K562 (cell line): ENCODE measurements around the gene GBF1. TPM values are rescaled to one million over a fixed set of nuclear protein-coding genes. Genes with fewer than 3 reads are reported as not detected.
A peak's percentile ranks its signal among the peaks of the same experiment; 100 is the strongest.

Experiments used
- ATAC-seq: fragments of 200-7000 bp; cut with Tn5 transposase; 3 replicates; pipeline ENCODE4 v1.9.1; 2020; ENCODE audit warnings: moderate library complexity
- BruUV-seq: library from RNA; stranded (reverse); fragments of 400-500 nt; replicated peaks from 2 replicates; lab custom pipeline; 2021; lab: Mats Ljungman, UMichigan
- CTCF ChIA-PET: fragments of 300-600 bp; formaldehyde crosslinking; extraction: SDS; loops from one replicate; lab custom pipeline; 2021; ENCODE audit warnings: low intra/inter-chr PET ratio; lab: Yijun Ruan, JAX
- POLR2A ChIA-PET: fragments of 300-600, 350-650 bp; sonication (Branson Sonifier 250); formaldehyde crosslinking; extraction: SDS; loops from one replicate; lab custom pipeline; 2021; ENCODE audit warnings: antibody characterized with exemption, inconsistent platforms; lab: Yijun Ruan, JAX
- DNase-seq, 4 experiments: peaks; one replicate each; pipeline versions ENCODE4 v3.0.0 to v3.0.0-alpha.2; 2011 to 2018; ENCODE audit warnings: low spot score in 3 of 4, mixed read lengths in 3 of 4; ENCODE audit errors: extremely low read depth in 1 of 4
- FAIRE-seq: peaks from 2 replicates; lab custom pipeline; 2011; peaks lifted over from hg19 to GRCh38; lab: Jason Lieb, UNC
- H2AFZ ChIP-seq: 2 replicates; pipeline ENCODE4 v1.6.0; 2011; ENCODE audit warnings: low read depth, low read length, control low read depth, inconsistent platforms
- H3K27ac ChIP-seq: fragments of 200-600 bp; 3 replicates; pipeline ENCODE4 v1.8.0; 2011; ENCODE audit warnings: low read depth, mild to moderate bottlenecking, control low read depth, inconsistent platforms, low read length, moderate library complexity, mixed read lengths; ENCODE audit errors: extremely low read depth
- H3K27me3 ChIP-seq, 2 experiments: fragments of 300-600 bp in 1 of 2; 2 replicates in 1 of 2; 3 replicates in 1 of 2; pipeline versions ENCODE4 v1.6.0 to v1.8.0; 2011; ENCODE audit warnings: inconsistent platforms in 2 of 2, low read length in 2 of 2, mild to moderate bottlenecking in 1 of 2, mixed read lengths in 1 of 2, moderate library complexity in 1 of 2; ENCODE audit not compliant: control insufficient read depth in 2 of 2, insufficient read depth in 2 of 2
- H3K36me3 ChIP-seq: fragments of 300-600 bp; 3 replicates; pipeline ENCODE4 v1.8.0; 2011; ENCODE audit warnings: mild to moderate bottlenecking, low read length, inconsistent platforms; ENCODE audit not compliant: control insufficient read depth, insufficient read depth
- H3K4me1 ChIP-seq, 2 experiments: fragments of 200-600 bp in 1 of 2; replicated peaks in 1 of 2; 2 replicates in 1 of 2; 3 replicates in 1 of 2; pipeline versions ENCODE4 v1.5.1 to v1.8.0; 2011; ENCODE audit warnings: inconsistent platforms in 2 of 2, low read length in 2 of 2, mild to moderate bottlenecking in 1 of 2, mixed read lengths in 1 of 2, moderate library complexity in 1 of 2; ENCODE audit not compliant: control insufficient read depth in 2 of 2, insufficient read depth in 2 of 2
- H3K4me2 ChIP-seq: 2 replicates; pipeline ENCODE4 v1.6.1; 2011; ENCODE audit warnings: low read length, control low read depth, inconsistent platforms, mixed read lengths; ENCODE audit not compliant: insufficient read depth
- H3K4me3 ChIP-seq: fragments of 200-600 bp; sonication (generic), shearing (Covaris generic); 2 replicates; pipeline ENCODE4 v1.5.1; 2016; ENCODE audit warnings: control low read depth, inconsistent platforms
- H3K79me2 ChIP-seq: fragments of 200-600 bp; 3 replicates; pipeline ENCODE4 v1.8.0; 2011; ENCODE audit warnings: low read length, inconsistent platforms; ENCODE audit not compliant: control insufficient read depth, insufficient read depth
- H3K9ac ChIP-seq, 2 experiments: 2 replicates each; pipeline versions ENCODE4 v1.6.0 to v1.6.1; 2011; ENCODE audit warnings: low read depth in 2 of 2, low read length in 2 of 2, control low read depth in 1 of 2, inconsistent platforms in 1 of 2, mild to moderate bottlenecking in 1 of 2, mixed read lengths in 1 of 2; ENCODE audit not compliant: insufficient read depth in 1 of 2
- H3K9me1 ChIP-seq: one replicate; pipeline ENCODE4 v1.6.0; 2011; ENCODE audit warnings: inconsistent platforms, mild to moderate bottlenecking, low read length, moderate library complexity; ENCODE audit not compliant: control insufficient read depth, insufficient read depth
- H3K9me3 ChIP-seq: replicated peaks from 2 replicates; pipeline ENCODE4 v1.5.1; 2011; ENCODE audit warnings: low read depth, low read length, inconsistent platforms; ENCODE audit not compliant: control insufficient read depth, insufficient read depth
- H4K20me1 ChIP-seq: replicated peaks from 2 replicates; pipeline ENCODE4 v1.6.1; 2011; ENCODE audit warnings: low read length, inconsistent platforms, mixed read lengths; ENCODE audit not compliant: control insufficient read depth, insufficient read depth
- CEBPZ ChIP-seq: fragments of 150-350 bp; IDR thresholded peaks from 2 replicates; pipeline ENCODE4 v1.6.1; 2014; ENCODE audit warnings: low read depth, mild to moderate bottlenecking, low read length, borderline replicate concordance
- CXXC5 ChIP-seq: fragments of 250-450 bp; sonication (Bioruptor Pico); IDR thresholded peaks from 2 replicates; pipeline ENCODE4 v1.8.0; 2022; ENCODE audit warnings: inconsistent platforms, mild to moderate bottlenecking, moderate library complexity
- FOS ChIP-seq: IDR thresholded peaks from 3 replicates; pipeline ENCODE4 v1.6.1; 2011; ENCODE audit not compliant: insufficient read length; ENCODE audit errors: extremely low read depth
- NFYB ChIP-seq: IDR thresholded peaks from 2 replicates; pipeline ENCODE4 v1.6.1; 2011; ENCODE audit warnings: mild to moderate bottlenecking, moderate library complexity; ENCODE audit not compliant: insufficient read length; ENCODE audit errors: extremely low read depth
- ZNF232 ChIP-seq: sonication (generic); formaldehyde crosslinking; IDR thresholded peaks from 2 replicates; pipeline ENCODE4 v1.8.0; 2022; ENCODE audit warnings: mild to moderate bottlenecking, missing genetic modification reagents
- ZNF431 ChIP-seq: sonication (generic); formaldehyde crosslinking; IDR thresholded peaks from 2 replicates; pipeline ENCODE4 v1.8.0; 2022; ENCODE audit warnings: mild to moderate bottlenecking, missing genetic modification reagents
- WGBS: fragments of 100-300 bp; shearing (Covaris generic); methylation state at CpG from one replicate; pipeline ENCODE4 v1.1.6; 2016; ENCODE audit warnings: low coverage, mixed read lengths; ENCODE audit not compliant: insufficient coverage; ENCODE audit errors: missing lambda C conversion rate; 5-methylcytosine and 5-hydroxymethylcytosine counted together
- in situ Hi-C: fragments of 300-500 bp; cut with MboI; formaldehyde crosslinking; loops from 4 replicates; pipeline ENCODE4 v1.15.0; 2018; ENCODE audit warnings: inconsistent platforms, mixed read lengths
- intact Hi-C: fragments of 100-400 bp; cut with micrococcal nuclease; formaldehyde crosslinking; loops from 2 replicates; pipeline ENCODE4 v1.14.2; 2022
- polyA plus RNA-seq, 8 experiments: library from polyadenylated mRNA; depleted of rRNA in 4 of 8; stranded (reverse) in 5 of 8; unstranded in 3 of 8; fragments of >200 nt; fragmentation: Nextera tagmentation in 2 of 8; fragmentation: Illumina TruSeq in 1 of 8; extraction: Ambion mirVana in 2 of 8; extraction: Trizol in 1 of 8; gene quantifications; 2 replicates each; pipeline versions ENCODE4 v1.2.1 to v1.2.3, GENCODE V29; 2011 to 2014; ENCODE audit warnings: inconsistent platforms in 1 of 8, missing spikeins in 1 of 8
- total RNA-seq, 7 experiments: library from RNA; depleted of rRNA in 6 of 7; stranded (reverse); fragments of >200 nt in 6 of 7; fragmentation: Illumina TruSeq in 2 of 7; extraction: Trizol in 2 of 7; gene quantifications; 2 replicates each; pipeline versions ENCODE4 v1.2.1 to v1.2.3, GENCODE V29; 2011 to 2021; ENCODE audit warnings: low replicate concordance in 1 of 7
- TF ChIP-seq, protein P1 (sequence below): fragments of 450-650 bp; IDR thresholded peaks from 2 replicates; pipeline ENCODE4 v1.6.1; 2017; ENCODE audit warnings: antibody characterized with exemption, mild to moderate bottlenecking
- TF ChIP-seq, protein P2 (sequence below): fragments of 450-650 bp; IDR thresholded peaks from 2 replicates; pipeline ENCODE4 v1.6.1; 2014; ENCODE audit warnings: low read depth, mild to moderate bottlenecking, moderate library complexity, borderline replicate concordance

The GBF1 gene
- total and polyA plus RNA-seq, 9 of the 15 experiments (the other 6 are each of a cell fraction or from before 2014, with no cell fraction given): 0.69 to 28.0 (median 10.3) TPM

GRCh38 chr10:102225646-102226541 lies 19.4 kb upstream of the GBF1 start, which contains the start of gene ELOVL3:
TSS of gene ELOVL3 (plus strand) at chr10:102226299. CDS start at chr10:102226549, 250 bp downstream.
- peak within 1 kb of the TSS; percentile 28 for H3K4me3 ChIP-seq
- peaks cover 11 to 22% of the 10 kb centered on the region in 2 experiments; a peak in 4 of 5 replicates for H3K4me1 ChIP-seq
- H4K20me1 ChIP-seq: no peaks in the 10 kb centered on the region
- peak within 1 kb of the TSS; percentile 75 for H3K4me2 ChIP-seq
- no peaks in the 10 kb centered on the region for H3K36me3 ChIP-seq
- BruUV-seq: no TSS peak
- POLR2A ChIA-PET: interaction anchor here (0.6 to 1.7 kb wide), 5 partner anchors 12 to 70 kb away, joined by 3 to 10 read pairs (median 4); partner anchors contain the start of gene PITX3
- peaks cover 3 to 5% of the 10 kb centered on the region in 2 experiments; a peak in 2 of 5 replicates for H3K27me3 ChIP-seq
- peak; percentile 95 to 99 (median 98) for DNase-seq
- H3K9ac ChIP-seq: peak within 1 kb of the TSS; percentile 50 to 86; a peak in 3 of 4 replicates
- no peaks in the 10 kb centered on the region for H3K9me3 ChIP-seq
- WGBS: 3% methylated on average over 40 of the region's 47 CpGs
- in situ Hi-C loops (loop anchor here (5.0 to 25.0 kb wide), 2 partner anchors 121 to 361 kb away; no protein-coding TSS in a partner anchor), intact Hi-C loops (no loop called here)
- H3K9me1 ChIP-seq: no peaks in the 10 kb centered on the region
- peak; percentile 97 for ATAC-seq
- peak within 1 kb of the TSS; percentile 23; the same call in 1 of the 3 replicates for H3K27ac ChIP-seq
- peak; percentile 89 for FAIRE-seq
- CTCF ChIA-PET: interaction anchor here (0.5 kb wide), 1 partner anchor 63 kb away, joined by 3 read pairs; no protein-coding TSS in a partner anchor
- peak within 1 kb of the TSS; percentile 94 for H2AFZ ChIP-seq
- H3K79me2 ChIP-seq: no peaks in the 10 kb centered on the region
- TF ChIP-seq, protein P1, sequence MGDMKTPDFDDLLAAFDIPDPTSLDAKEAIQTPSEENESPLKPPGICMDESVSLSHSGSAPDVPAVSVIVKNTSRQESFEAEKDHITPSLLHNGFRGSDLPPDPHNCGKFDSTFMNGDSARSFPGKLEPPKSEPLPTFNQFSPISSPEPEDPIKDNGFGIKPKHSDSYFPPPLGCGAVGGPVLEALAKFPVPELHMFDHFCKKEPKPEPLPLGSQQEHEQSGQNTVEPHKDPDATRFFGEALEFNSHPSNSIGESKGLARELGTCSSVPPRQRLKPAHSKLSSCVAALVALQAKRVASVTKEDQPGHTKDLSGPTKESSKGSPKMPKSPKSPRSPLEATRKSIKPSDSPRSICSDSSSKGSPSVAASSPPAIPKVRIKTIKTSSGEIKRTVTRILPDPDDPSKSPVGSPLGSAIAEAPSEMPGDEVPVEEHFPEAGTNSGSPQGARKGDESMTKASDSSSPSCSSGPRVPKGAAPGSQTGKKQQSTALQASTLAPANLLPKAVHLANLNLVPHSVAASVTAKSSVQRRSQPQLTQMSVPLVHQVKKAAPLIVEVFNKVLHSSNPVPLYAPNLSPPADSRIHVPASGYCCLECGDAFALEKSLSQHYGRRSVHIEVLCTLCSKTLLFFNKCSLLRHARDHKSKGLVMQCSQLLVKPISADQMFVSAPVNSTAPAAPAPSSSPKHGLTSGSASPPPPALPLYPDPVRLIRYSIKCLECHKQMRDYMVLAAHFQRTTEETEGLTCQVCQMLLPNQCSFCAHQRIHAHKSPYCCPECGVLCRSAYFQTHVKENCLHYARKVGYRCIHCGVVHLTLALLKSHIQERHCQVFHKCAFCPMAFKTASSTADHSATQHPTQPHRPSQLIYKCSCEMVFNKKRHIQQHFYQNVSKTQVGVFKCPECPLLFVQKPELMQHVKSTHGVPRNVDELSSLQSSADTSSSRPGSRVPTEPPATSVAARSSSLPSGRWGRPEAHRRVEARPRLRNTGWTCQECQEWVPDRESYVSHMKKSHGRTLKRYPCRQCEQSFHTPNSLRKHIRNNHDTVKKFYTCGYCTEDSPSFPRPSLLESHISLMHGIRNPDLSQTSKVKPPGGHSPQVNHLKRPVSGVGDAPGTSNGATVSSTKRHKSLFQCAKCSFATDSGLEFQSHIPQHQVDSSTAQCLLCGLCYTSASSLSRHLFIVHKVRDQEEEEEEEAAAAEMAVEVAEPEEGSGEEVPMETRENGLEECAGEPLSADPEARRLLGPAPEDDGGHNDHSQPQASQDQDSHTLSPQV: peak; percentile 79
- peak; percentile 56 for TF ChIP-seq FOS
- no peak for TF ChIP-seq CEBPZ
- TF ChIP-seq NFYB: peak; percentile 60
- peak; percentile 80 for TF ChIP-seq CXXC5 (CRISPR knock-in tag)
- no peak for TF ChIP-seq ZNF232
- TF ChIP-seq, protein P2, sequence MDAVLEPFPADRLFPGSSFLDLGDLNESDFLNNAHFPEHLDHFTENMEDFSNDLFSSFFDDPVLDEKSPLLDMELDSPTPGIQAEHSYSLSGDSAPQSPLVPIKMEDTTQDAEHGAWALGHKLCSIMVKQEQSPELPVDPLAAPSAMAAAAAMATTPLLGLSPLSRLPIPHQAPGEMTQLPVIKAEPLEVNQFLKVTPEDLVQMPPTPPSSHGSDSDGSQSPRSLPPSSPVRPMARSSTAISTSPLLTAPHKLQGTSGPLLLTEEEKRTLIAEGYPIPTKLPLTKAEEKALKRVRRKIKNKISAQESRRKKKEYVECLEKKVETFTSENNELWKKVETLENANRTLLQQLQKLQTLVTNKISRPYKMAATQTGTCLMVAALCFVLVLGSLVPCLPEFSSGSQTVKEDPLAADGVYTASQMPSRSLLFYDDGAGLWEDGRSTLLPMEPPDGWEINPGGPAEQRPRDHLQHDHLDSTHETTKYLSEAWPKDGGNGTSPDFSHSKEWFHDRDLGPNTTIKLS: peak; percentile 26; the same call in 1 of the 2 replicates
- peak; percentile 67; the same call in 1 of the 2 replicates for TF ChIP-seq ZNF431 (CRISPR knock-in tag)
